ENCODE data around the gene KATNB1.

GRCh38 chr16:57734308-57734924 lies 1.2 kb upstream of the KATNB1 start:
- TF ChIP-seq POLR2A (IDR thresholded peaks at IDR 0.05) (no peak), CTCF (IDR thresholded peaks at IDR 0.05 in 8 of 11, conservative IDR thresholded peaks at IDR 0.05 in 3 of 11) (no peak), POLR2AphosphoS5 (IDR thresholded peaks at IDR 0.05) (no peak)

Data from spleen (tissue), 7 donors.